Frontal cortex (tissue), 4 donors: Measurements from ENCODE around the gene OGFR. TPM values are rescaled to one million over a fixed set of nuclear protein-coding genes. Genes with fewer than 3 reads are reported as not detected.
A peak's percentile ranks its signal among the peaks of the same experiment; 100 is the strongest.

Experiments used
- DNase-seq, 2 donors: peaks; one replicate each; pipeline ENCODE4 v3.0.0; 2012; ENCODE audit warnings: low spot score in 2 of 2
- FAIRE-seq: peaks from 2 replicates; lab custom pipeline; 2012; peaks lifted over from hg19 to GRCh38; lab: Jason Lieb, UNC
- total RNA-seq: library from RNA; depleted of rRNA; stranded (reverse); fragments of >200 nt; gene quantifications from one replicate; pipeline ENCODE4 v1.2.3, GENCODE V29; 2014
- donor health status: control.
- donor health status: control.
- donor health status: control.

Gene OGFR, protein sequence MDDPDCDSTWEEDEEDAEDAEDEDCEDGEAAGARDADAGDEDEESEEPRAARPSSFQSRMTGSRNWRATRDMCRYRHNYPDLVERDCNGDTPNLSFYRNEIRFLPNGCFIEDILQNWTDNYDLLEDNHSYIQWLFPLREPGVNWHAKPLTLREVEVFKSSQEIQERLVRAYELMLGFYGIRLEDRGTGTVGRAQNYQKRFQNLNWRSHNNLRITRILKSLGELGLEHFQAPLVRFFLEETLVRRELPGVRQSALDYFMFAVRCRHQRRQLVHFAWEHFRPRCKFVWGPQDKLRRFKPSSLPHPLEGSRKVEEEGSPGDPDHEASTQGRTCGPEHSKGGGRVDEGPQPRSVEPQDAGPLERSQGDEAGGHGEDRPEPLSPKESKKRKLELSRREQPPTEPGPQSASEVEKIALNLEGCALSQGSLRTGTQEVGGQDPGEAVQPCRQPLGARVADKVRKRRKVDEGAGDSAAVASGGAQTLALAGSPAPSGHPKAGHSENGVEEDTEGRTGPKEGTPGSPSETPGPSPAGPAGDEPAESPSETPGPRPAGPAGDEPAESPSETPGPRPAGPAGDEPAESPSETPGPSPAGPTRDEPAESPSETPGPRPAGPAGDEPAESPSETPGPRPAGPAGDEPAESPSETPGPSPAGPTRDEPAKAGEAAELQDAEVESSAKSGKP
- total RNA-seq: 24.1 TPM

DNA sequence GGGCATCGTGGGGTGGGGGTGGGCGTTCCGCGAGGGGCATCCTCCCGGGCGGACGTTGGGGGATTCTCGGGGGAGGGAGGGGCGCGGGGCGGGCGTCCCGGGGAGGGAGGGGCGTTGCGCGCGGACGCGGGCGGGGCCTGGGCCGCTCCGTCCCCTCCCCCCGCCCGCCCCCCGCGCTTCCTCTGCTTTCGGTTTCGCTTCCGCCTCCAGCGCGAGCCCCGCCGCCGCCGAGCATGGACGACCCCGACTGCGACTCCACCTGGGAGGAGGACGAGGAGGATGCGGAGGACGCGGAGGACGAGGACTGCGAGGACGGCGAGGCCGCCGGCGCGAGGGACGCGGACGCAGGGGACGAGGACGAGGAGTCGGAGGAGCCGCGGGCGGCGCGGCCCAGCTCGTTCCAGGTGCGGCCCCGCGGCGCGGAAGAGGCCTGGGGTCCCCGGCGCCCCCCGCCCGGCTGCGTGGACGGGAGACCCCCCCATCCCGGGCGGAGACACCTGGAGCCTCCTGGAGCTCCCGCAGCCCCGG lies at the start of gene OGFR:
TSS of gene OGFR (plus strand) at position 209 of the 528 bp plus-strand sequence. CDS start at position 234, 25 bp downstream.
- FAIRE-seq (no peak), DNase-seq (peak; percentile 89 to 92)

DNA sequence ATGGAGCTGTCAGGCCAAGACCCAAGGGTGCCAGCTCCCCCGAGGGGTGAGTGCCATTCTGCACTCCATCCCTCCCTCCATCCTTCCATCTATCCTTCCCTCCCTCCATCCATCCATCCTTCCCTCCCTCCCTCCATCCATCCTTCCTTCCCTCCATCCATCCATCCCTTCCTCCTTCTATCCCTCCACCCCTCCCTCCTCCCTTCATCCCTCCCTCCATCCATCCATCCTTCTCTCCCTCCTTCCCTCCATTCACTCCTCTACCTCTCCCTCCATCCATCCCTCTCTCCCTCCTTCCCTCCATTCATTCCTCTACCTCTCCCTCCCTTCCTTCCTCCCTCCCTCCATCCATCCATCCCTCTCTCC lies 49.7 kb upstream of the OGFR start:
- no peak for FAIRE-seq
- no peak for DNase-seq

DNA sequence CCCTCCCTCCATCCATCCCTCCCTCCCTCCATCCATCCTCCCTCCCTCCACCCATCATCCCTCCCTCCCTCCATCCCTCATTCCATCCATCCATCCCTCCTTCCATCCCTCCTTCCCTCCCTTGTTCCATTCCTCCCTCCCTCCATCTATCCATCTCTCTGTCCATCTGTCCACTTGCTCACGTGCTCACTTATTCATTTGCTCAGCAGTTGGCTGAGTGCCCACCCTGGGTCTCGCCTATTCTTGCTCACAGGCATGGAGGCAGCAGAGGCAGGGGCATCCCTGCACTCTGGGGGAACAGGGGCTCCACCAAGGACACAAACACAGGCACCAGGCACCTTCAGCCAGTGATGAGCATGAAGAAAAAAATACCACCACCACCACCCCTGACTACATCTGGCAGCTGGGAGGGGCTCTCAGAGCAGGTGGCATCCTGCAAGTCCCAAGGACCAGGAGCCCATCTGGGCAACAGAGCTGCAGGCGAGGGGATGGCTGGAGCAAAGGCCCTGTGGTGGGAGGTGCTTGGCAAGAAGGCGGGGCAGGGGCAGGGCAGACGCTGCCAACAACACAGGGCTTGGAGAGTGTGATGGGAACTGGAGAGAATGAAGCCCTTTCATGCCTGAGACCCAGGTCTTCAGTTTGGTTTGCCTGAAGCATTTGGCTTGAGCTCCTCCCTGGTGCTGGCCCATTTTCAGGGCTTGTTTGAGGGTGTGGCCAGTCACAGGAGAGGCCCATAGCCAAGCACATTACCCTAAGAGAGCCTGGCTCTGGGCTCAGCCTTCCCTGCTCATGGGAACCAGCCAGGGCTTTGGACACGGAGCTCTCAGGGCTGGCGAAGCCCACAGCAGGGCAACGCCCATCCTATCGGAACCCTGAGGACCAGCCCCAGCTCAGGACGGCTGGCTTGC lies 48.6 kb upstream of the OGFR start:
- no peak for FAIRE-seq
- DNase-seq: no peak

DNA sequence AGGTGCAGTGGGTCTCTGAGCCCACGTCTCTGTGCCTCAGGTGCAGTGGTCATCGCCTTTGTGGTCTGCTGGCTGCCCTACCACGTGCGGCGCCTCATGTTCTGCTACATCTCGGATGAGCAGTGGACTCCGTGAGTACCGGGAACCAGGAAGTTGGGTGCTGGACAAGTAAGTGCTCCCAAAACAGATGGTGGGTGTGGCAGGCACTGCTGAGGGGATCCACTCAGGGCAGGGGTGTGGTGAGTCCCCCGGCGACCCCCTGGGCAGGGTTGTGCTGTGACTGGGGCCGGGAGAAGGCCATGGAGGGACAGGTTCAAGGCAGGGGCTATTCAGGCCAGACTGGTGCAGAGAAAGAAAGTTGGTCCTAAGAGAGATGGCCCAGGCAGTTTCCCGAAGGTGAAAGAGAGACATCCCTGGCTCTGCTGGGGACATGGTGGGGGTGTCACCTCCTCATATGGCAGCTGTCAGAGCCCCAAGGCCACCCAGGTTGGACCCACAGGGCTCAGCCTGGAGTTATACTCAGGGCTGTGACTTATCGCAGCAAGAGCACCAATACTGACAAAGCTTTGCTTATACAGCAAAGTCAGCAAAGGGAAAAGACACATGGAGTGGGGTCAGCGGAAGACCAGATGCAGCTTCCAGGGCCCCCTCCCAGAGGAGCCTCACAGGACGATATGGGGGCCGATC lies 46.3 kb upstream of the OGFR start:
- FAIRE-seq (no peak), DNase-seq (no peak)

DNA sequence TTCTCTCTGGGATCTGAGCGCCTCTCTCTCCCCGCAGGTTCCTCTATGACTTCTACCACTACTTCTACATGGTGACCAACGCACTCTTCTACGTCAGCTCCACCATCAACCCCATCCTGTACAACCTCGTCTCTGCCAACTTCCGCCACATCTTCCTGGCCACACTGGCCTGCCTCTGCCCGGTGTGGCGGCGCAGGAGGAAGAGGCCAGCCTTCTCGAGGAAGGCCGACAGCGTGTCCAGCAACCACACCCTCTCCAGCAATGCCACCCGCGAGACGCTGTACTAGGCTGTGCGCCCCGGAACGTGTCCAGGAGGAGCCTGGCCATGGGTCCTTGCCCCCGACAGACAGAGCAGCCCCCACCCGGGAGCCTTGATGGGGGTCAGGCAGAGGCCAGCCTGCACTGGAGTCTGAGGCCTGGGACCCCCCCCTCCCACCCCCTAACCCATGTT lies 44.6 kb upstream of the OGFR start:
- DNase-seq (no peak), FAIRE-seq (no peak)

DNA sequence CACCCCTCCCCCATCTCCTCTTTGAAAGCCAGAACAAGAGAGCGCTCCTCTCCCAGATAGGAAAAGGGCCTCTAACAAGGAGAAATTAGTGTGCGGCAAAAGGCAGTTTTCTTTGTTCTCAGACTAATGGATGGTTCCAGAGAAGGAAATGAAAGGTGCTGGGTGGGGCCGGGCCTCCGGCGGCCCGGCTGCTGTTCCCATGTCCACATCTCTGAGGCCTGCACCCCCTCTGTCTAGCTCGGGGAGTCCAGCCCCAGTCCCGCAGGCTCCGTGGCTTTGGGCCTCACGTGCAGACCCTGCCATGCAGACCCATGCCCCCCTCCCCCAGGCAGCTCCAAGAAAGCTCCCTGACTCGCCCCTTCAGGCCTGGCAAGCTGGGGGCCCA lies 44.2 kb upstream of the OGFR start:
- DNase-seq: no peak
- no peak for FAIRE-seq

DNA sequence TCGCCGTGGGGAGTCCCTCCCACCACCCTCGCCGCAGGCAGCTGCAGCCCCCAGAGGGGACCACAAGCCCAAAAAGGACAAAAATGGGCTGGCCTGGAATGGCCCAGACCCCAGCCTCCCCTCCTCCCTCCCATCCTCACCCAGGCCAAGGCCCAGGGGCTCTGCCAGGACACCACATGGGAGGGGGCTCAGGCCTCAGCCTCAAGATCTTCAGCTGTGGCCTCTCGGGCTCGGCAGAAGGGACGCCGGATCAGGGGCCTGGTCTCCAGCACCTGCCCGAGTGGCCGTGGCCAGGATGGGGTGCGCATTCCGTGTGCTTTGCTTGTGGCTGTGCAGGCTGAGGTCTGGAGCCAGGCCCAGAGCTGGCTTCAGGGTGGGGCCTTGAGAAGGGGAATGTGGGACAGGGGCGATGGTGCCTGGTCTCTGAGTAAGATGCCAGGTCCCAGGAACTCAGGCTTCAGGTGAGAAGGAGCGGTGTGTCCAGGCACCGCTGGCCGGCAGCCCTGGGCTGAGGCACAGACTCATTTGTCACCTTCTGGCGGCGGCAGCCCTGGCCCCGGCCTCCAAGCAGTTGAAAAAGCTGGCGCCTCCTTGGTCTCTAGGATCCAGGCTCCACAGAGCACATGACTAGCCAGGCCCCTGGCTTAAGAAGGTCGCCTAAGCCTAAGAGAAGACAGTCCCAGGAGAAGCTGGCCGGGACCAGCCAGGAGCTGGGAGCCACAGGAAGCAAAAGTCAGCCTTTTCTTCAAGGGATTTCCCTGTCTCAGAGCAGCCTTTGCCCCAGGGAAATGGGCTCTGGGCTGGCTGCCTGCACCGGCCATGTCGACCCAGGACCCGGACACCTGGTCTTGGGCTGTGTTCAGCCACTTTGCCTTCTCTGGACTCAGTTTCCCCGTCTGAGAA lies 43.5 kb upstream of the OGFR start:
- FAIRE-seq (no peak), DNase-seq (no peak)

DNA sequence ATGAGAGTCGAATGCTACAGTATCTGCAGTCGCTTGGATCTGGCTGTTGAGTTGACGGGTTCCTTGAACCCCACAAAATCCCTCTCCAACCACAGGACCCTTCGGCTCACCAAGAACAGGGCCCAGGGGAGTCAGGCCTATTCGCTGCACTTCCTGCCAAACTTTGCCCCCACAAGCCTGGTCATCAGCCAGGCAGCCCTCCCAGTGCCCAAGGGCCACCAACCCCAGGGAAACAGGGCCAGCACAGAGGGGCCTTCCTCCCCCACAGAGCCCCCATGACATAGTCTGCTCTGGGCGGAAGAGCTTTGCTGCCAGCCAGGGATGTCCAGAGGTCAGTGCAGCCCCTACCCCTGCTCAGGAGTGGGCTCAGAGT lies 42.9 kb upstream of the OGFR start:
- DNase-seq: no peak
- no peak for FAIRE-seq

DNA sequence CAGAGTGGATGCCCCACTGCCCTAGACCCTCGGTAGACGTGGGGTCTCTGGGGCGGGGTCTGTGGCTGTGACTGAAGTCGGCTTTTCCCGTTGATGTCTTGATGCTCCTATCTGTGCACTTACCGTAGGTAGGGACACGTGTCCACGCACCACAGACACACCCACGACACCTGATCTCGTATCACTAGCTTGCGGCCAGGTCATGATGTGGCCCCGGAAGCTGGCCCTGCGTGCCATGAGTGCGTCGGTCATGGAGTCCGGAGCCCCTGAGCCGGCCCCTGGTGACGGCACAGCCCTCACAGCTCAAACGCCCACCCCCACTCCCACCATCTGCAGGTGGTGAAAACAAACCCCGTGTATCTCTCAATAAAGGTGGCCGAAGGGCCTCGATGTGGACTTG lies 42.3 kb upstream of the OGFR start:
- FAIRE-seq (no peak), DNase-seq (no peak)

DNA sequence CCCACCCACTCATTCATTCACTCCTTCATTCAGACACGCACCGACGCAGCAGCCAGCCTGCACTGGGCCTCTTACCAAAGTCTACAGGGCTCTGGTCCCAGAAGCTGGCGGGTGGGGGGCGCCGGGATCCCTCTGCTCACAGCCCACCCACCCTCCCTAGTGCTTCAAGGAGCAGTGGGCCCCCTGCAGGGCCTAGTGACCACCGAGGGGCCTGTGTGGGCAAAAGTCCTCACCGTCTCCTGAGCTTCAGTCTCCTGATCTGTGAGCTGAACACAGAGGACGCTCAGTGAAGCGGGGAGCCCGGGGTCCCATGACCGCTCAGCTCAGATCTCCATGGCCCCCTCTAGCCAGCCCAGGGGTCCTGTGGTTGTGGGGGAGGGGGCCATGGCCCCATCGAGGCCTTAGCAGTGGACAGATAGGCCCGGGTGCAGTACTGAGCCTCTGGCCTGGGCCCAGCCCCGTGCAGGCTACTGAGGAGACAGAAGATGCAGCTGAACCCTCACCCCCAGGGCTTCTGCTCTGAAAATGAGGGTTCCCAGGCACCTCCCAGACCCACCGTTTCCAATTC lies 41.8 kb upstream of the OGFR start:
- DNase-seq: no peak
- FAIRE-seq: no peak

DNA sequence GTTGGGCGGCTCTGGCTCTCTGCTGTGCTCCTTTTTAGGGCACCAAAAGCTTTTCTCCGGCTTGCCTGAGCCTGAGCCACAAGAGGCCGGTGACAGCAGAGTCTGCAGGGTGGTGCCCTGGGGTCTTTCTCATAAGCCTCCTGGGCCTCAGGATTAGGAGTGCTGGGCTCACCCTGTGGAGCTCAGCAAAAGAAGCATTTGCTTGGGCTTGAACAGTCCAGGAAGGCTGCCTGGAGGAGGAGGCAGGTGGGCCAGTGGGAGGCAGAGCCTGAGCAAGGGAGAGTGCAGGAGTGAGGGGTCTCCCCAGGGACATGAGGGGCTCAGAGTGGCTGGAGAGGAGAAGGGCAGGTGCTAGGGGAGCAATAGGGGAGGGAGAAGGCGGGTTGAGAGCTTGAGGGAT lies 41.2 kb upstream of the OGFR start:
- FAIRE-seq (no peak), DNase-seq (no peak)

DNA sequence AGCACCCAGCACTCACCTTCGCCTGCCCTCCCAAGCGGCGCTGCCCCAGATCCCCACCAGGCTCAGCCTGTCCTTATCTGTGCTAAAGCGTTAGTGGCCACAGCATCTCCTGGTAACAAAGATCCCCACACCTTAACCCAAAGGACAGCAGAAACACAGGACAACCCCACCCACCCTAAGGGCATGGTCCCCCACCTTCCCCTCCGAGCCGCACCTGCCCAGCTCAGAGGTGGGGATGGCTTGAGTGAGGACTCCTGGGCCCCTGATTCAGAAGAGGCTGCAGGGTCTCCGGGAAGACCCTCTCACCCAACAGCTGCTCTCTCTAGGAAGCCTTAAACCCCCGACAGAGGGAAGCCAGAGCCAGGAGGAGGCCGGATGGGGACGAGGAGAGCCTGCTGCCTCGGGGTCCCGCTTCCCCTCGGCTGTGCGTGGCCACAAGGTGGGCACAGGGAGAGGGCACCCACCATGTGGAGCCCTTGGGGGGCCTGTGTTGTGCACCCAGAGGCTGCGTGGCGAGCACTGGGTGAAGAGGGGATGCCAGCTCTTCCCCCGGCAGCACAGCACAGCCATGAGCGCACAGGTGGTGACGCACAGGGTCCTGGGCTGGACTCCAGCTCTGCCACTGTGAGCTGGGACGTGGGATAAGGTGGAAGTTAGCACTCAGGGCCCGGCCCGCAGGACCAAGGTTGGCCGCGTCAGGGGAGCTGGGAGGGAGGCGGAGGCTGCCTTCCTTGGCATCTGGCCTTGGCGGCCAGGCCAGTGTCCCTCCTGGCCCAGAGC lies 40.3 kb upstream of the OGFR start:
- FAIRE-seq (no peak), DNase-seq (no peak)

DNA sequence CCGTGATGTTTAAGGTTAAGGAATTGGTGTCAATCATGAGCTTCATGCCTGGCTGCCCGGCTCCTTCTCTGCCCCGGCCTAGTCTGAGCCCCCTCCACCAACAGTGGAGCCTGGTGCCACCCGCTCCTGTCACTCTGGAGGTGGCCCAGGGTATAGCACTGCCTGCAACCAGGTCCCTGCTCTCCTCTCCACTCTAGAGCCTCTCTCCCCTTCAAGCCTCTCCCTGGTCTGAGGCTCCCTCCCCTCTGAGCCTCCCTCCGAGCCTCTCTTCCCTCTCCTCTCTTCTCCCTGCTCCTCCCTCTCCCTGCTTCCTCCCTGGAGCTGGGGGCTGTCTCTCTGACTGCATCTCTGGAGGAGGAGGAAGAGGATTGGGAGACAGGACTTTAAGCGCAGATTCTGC lies 39.6 kb upstream of the OGFR start:
- no peak for FAIRE-seq

DNA sequence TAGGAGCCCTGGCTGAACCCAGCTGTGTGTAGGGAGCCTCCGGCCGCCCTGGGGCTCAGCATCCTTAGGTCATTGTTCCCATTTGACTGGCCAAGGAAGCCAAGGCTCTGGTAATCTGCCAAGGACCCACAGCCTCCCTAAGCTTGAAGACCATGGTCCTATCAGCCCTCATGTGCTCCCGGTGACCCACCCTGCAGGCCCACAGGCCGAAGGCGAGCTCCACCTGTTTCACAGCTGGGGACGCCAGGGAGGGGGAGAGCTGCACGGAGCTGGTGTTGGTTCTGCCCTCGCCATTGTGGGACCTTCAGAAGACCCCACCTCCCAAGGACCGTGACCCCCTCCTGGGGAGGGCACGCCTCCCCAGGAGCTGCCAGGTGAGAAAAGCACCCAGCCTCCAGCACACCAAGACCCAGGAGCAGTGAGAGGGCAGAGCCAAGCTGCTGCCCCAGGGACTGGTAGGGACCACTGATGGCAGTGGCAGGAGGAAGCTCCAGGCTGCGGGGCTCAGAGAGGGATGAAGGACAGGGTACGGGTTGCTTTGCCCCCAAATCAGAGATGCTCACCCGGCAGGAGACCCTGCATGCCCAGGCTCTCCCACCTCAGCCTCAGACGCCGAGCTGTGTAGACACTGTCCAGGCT lies 39.1 kb upstream of the OGFR start:
- DNase-seq: no peak
- no peak for FAIRE-seq

More for the DNA sequence above, 39.6 kb upstream of the OGFR start:
- DNase-seq: no peak

DNA sequence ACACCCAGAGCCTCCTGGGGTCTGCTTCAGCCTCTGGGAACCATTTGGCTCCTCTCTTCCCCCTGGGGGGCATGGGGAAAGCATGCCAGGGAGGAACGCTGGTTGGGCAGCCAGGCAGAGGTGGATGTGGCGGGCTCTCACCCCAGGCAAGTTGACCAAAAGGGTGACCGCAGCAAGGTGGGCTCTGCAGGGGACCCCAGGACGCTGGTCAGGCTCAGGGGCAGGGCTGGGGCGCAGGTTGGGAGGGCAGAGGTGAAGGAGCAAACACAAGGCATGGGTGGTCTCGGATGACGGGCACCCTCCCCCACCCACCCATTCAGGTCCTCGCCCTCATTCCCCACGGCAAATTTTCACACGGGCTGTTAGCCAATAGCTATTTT lies 38.6 kb upstream of the OGFR start:
- FAIRE-seq (no peak), DNase-seq (no peak)

DNA sequence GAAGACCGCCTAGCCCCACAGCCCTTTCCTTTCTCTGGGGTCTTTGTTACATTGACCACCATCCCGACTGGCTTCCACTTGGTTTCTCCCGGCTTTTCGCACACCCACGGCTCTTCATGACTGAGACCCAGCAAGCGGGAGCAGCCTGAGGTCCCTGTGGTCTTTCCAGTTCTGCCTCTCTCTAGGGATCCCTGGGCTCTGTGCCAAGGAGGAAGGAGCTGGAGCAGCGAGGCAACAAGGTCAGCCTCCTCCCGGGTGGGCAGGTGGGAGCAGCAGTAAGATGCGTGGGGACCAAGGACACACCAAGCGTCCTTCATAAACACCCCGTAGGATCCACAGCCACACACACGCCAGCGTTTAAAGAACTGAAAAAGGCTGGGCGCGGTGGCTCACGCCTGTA lies 37.9 kb upstream of the OGFR start:
- DNase-seq (no peak), FAIRE-seq (no peak)

DNA sequence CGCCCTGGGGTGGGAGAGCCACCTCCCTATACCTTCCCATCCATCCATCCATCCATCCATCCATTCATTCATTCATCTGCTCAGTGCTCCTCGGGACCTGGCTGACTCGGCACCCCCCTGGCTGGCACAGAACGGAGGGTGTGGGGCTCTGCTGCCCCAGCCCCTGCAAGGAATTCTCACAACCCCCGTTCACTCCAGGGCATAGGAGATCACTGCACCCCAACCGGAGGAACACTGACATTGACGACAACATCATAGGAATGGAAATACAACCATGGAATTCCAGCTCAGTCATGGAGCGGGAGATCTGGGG lies 36.4 kb upstream of the OGFR start:
- no peak for DNase-seq
- no peak for FAIRE-seq
